Testis (tissue), 3 donors: Measurements from ENCODE around the gene TP53BP2. TPM values are rescaled to one million over a fixed set of nuclear protein-coding genes. Genes with fewer than 3 reads are reported as not detected.
A peak's percentile ranks its signal among the peaks of the same experiment; 100 is the strongest.

Source experiments
- DNase-seq: peaks from one replicate; pipeline ENCODE4 v3.0.0-alpha.2; 2019
- H3K27ac ChIP-seq, 2 donors: fragments of 200-600 bp; sonication (generic); one replicate each; pipeline ENCODE4 v1.5.1; 2019
- H3K27me3 ChIP-seq: fragments of 200-600 bp; sonication (generic); one replicate; pipeline ENCODE4 v1.5.1; 2019
- H3K36me3 ChIP-seq: fragments of 200-600 bp; sonication (generic); one replicate; pipeline ENCODE4 v1.5.1; 2017; ENCODE audit warnings: low read depth; ENCODE audit errors: missing control alignments
- H3K4me1 ChIP-seq: fragments of 200-600 bp; sonication (generic); one replicate; pipeline ENCODE4 v1.5.1; 2019
- H3K4me3 ChIP-seq, 2 donors: fragments of 200-600 bp; sonication (generic); one replicate each; pipeline ENCODE4 v1.5.1; 2017 to 2019
- H3K9me3 ChIP-seq: fragments of 200-600 bp; sonication (generic); one replicate; pipeline ENCODE4 v1.5.1; 2017
- CTCF ChIP-seq, 3 experiments: fragments of 450-650 bp in 2 of 3; fragments of 200-600 bp in 1 of 3; sonication (generic) in 1 of 3; IDR thresholded peaks; one replicate each; pipeline ENCODE4 v1.5.1; 2016 to 2019; ENCODE audit warnings: antibody characterized with exemption in 3 of 3, mild to moderate bottlenecking in 2 of 3, moderate library complexity in 1 of 3
- POLR2A ChIP-seq: fragments of 450-650 bp; IDR thresholded peaks from one replicate; pipeline ENCODE4 v1.6.1; 2017; ENCODE audit warnings: antibody characterized with exemption, mild to moderate bottlenecking, moderate library complexity
- WGBS, 2 donors: methylation state at CpG; one replicate each; pipeline ENCODE4 v1.1.5; 2018; 5-methylcytosine and 5-hydroxymethylcytosine counted together
- intact Hi-C: fragments of 100-400 bp; cut with DNase I; formaldehyde crosslinking; loops from one replicate; pipeline ENCODE4 v1.15.1; 2023; ENCODE audit warnings: low total_unique reads
- polyA plus RNA-seq: library from polyadenylated mRNA; stranded (reverse); fragments of 350-450 nt; fragmentation: Illumina TruSeq; extraction: RNeasy Lipid Tissue Mini Kit (QIAGEN cat#74804); gene quantifications from one replicate; pipeline ENCODE4 v1.2.3, GENCODE V29; 2014; ENCODE audit warnings: low read depth, low replicate concordance; ENCODE audit not compliant: insufficient read depth
- total RNA-seq, 2 donors: library from RNA; depleted of rRNA; stranded (reverse); fragments of >200 nt; gene quantifications; one replicate each; pipeline ENCODE4 v1.2.3, GENCODE V29; 2016

The TP53BP2 gene
- total and polyA plus RNA-seq, 3 donors from 2014 or later, result 29.6 to 99.3 (median 64.3) TPM

- TF ChIP-seq CTCF (IDR thresholded peaks at IDR 0.05) (no peak), POLR2A (no peak)
- no peak for DNase-seq
- 41 to 65% methylated on average over 3 of the region's 3 CpGs for WGBS, 2 donors
Measured at GRCh38 chr1:223832637-223832943, 13.2 kb downstream of the TP53BP2 start.

GRCh38 chr1:223831755-223832636 lies 13.8 kb downstream of the TP53BP2 start:
- H3K4me1 ChIP-seq, result peaks cover 25% of the 10 kb centered on the region
- WGBS, 2 donors, result 49 to 55% methylated on average over 3 of the region's 3 CpGs
- no peak overlapping the region for H3K4me3 ChIP-seq

More at GRCh38 chr1:223832637-223832943, 13.2 kb downstream of the TP53BP2 start:
- no peaks in the 10 kb centered on the region for H3K36me3 ChIP-seq
- H3K27me3 ChIP-seq, result no peaks in the 10 kb centered on the region
- H3K4me3 ChIP-seq, result no peak overlapping the region
- H3K27ac ChIP-seq, result peak overlapping the region; percentile 47 to 55
- H3K4me1 ChIP-seq, result peaks cover 24% of the 10 kb centered on the region
- no peaks in the 10 kb centered on the region for H3K9me3 ChIP-seq
- intact Hi-C loops, result no loop called here

GRCh38 chr1:223829678-223830077 lies 16.1 kb downstream of the TP53BP2 start:
- DNase-seq, result no peak
- H3K27me3 ChIP-seq, result no peaks in the 10 kb centered on the region
- intact Hi-C loops, result no loop called here
- WGBS, 2 donors, result 68 to 85% methylated on average over 1 of the region's 1 CpG
- H3K4me1 ChIP-seq, result peaks cover 25% of the 10 kb centered on the region
- TF ChIP-seq CTCF (IDR thresholded peaks at IDR 0.05), result no peak
- no peak for TF ChIP-seq POLR2A
- no peaks in the 10 kb centered on the region for H3K36me3 ChIP-seq
- H3K9me3 ChIP-seq, result no peaks in the 10 kb centered on the region
- H3K4me3 ChIP-seq, result no peak overlapping the region
- no peak overlapping the region for H3K27ac ChIP-seq

More at GRCh38 chr1:223831755-223832636, 13.8 kb downstream of the TP53BP2 start:
- TF ChIP-seq POLR2A (no peak), CTCF (IDR thresholded peaks at IDR 0.05) (no peak)
- DNase-seq, result no peak
- H3K36me3 ChIP-seq, result no peaks in the 10 kb centered on the region
- intact Hi-C loops, result no loop called here
- H3K9me3 ChIP-seq, result no peaks in the 10 kb centered on the region
- H3K27me3 ChIP-seq, result no peaks in the 10 kb centered on the region
- H3K27ac ChIP-seq, result peak overlapping the region; percentile 47 to 55

- Histone ChIP-seq H3K27ac (no peak overlapping the region), H3K36me3 (no peaks in the 10 kb centered on the region), H3K27me3 (no peaks in the 10 kb centered on the region), H3K9me3 (no peaks in the 10 kb centered on the region), H3K4me1 (peaks cover 25% of the 10 kb centered on the region), H3K4me3 (no peak overlapping the region)
- DNase-seq, result no peak
- intact Hi-C loops, result no loop called here
- no peak for TF ChIP-seq POLR2A
- WGBS, 2 donors, result 84 to 91% methylated on average over 6 of the region's 6 CpGs
Measured at GRCh38 chr1:223828162-223828848, 17.4 kb downstream of the TP53BP2 start.

- no peak for DNase-seq
- peaks cover 18% of the 10 kb centered on the region for H3K4me1 ChIP-seq
Measured at GRCh38 chr1:223827193-223827663, 18.5 kb downstream of the TP53BP2 start.

More at GRCh38 chr1:223827193-223827663, 18.5 kb downstream of the TP53BP2 start:
- no peaks in the 10 kb centered on the region for H3K27me3 ChIP-seq
- H3K27ac ChIP-seq, result peak overlapping the region; percentile 23 to 31
- no peaks in the 10 kb centered on the region for H3K9me3 ChIP-seq
- intact Hi-C loops, result no loop called here
- WGBS, 2 donors, result 43 to 74% methylated on average over 3 of the region's 3 CpGs
- TF ChIP-seq POLR2A (no peak), CTCF (IDR thresholded peaks at IDR 0.05) (no peak)
- no peak overlapping the region for H3K4me3 ChIP-seq
- no peaks in the 10 kb centered on the region for H3K36me3 ChIP-seq
